Fibroblast of pulmonary artery (primary cell): ENCODE data around the gene RRP36.

Source experiments
- DNase-seq: peaks from one replicate; pipeline ENCODE4 v3.0.0-alpha.2; 2010; ENCODE audit warnings: low read depth
- H3K4me3 ChIP-seq: replicated peaks from 2 replicates; pipeline ENCODE4 v1.5.1; 2011; ENCODE audit warnings: low read depth, mild to moderate bottlenecking, control low read depth, low read length, moderate library complexity
- TF ChIP-seq, protein P1 (sequence below): IDR thresholded peaks from 2 replicates; pipeline ENCODE4 v1.5.1; 2011; ENCODE audit warnings: mild to moderate bottlenecking, control low read depth, low read length, inconsistent platforms; ENCODE audit errors: missing control alignments

The RRP36 gene

DNA sequence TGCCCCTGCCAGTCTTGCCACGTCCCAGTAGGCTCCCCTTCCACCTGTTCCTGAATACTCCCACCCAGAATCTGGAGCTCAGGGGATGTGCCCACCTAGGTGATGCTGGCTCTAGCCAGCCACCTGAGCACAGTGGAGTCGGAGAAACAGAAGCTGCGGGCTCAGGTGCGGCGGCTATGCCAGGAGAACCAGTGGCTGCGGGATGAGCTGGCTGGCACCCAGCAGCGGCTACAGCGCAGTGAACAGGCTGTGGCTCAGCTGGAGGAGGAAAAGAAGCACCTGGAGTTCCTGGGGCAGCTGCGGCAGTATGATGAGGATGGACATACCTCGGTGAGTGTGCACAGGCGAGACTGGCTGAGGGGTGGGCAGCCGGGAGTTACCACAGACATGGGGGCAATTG, 41.4 kb downstream of the RRP36 start:
- no peak for DNase-seq
- TF ChIP-seq, protein P1, sequence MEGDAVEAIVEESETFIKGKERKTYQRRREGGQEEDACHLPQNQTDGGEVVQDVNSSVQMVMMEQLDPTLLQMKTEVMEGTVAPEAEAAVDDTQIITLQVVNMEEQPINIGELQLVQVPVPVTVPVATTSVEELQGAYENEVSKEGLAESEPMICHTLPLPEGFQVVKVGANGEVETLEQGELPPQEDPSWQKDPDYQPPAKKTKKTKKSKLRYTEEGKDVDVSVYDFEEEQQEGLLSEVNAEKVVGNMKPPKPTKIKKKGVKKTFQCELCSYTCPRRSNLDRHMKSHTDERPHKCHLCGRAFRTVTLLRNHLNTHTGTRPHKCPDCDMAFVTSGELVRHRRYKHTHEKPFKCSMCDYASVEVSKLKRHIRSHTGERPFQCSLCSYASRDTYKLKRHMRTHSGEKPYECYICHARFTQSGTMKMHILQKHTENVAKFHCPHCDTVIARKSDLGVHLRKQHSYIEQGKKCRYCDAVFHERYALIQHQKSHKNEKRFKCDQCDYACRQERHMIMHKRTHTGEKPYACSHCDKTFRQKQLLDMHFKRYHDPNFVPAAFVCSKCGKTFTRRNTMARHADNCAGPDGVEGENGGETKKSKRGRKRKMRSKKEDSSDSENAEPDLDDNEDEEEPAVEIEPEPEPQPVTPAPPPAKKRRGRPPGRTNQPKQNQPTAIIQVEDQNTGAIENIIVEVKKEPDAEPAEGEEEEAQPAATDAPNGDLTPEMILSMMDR: no peak
- H3K4me3 ChIP-seq: no peak overlapping the region

DNA sequence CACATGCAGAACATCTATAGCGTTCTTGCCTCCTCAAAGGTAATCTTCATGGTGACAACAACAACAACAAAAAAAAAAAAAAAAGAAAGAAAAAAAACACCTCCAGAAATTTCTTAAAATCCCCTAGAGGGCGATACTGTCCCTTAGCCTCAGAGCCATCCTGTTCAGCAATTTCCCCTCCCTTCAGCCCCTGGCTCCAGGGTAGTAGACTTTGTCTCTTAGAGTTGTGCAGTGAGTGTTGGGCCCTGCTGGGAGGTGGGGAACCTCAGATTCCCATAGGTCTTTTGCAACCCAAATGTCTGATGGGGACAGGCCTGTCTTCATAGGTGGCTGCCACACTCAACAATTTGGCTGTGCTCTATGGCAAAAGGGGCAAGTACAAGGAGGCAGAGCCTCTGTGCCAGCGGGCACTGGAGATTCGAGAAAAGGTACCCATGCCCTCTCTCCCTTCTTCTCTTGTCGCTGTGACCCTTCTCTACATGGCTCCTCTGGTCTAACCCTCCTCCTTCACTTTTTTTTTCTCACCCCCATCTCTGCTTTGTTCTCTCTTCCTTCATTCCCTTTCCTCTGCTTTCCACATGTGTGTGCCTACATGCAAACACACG, 48.7 kb downstream of the RRP36 start:
- TF ChIP-seq, protein P1: peak; percentile 64
- H3K4me3 ChIP-seq: no peak overlapping the region
- peak; percentile 86 for DNase-seq

DNA sequence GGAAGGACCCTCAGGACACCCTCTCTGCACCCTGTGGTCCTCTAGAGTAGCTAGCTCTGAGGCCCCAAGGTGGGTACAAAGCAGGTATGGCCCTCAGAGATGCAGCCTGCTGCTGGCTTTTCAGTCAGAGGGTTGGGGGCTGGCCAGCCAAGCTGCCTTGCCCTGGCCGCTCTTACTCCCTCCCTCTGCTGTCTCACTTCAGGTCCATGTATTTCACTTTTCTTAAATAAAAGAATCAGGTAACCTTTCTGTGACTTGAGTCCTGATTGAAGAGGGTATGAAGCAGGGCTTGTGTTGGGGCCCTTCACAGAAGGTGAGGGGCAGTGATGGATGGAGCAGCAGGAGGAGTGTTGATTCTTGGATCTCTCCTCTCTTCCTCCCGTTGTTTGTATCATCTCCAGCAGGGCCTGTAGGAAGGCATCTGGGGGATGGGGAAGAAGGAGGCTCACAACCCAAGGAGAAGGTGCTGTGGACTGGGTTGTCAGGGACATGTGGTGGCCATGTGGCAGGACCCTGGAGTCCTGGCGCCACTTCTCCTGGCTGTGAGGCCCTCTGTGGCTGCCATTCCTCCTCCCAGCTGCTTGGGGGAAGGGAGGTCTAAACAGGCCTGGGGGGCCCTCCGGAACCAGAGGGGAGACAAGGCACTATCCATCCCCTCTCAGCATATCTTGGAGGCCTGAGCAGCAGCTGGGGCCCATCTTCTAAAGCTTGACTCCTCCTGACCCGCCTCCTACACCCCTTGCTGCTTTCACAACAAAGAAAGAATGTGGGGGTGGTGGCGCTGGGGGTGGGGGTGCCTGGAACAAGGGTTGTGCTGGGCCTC, 53.6 kb downstream of the RRP36 start:
- H3K4me3 ChIP-seq: peak overlapping the region; percentile 56
- TF ChIP-seq, protein P1: no peak
- peak; percentile 88 for DNase-seq

DNA sequence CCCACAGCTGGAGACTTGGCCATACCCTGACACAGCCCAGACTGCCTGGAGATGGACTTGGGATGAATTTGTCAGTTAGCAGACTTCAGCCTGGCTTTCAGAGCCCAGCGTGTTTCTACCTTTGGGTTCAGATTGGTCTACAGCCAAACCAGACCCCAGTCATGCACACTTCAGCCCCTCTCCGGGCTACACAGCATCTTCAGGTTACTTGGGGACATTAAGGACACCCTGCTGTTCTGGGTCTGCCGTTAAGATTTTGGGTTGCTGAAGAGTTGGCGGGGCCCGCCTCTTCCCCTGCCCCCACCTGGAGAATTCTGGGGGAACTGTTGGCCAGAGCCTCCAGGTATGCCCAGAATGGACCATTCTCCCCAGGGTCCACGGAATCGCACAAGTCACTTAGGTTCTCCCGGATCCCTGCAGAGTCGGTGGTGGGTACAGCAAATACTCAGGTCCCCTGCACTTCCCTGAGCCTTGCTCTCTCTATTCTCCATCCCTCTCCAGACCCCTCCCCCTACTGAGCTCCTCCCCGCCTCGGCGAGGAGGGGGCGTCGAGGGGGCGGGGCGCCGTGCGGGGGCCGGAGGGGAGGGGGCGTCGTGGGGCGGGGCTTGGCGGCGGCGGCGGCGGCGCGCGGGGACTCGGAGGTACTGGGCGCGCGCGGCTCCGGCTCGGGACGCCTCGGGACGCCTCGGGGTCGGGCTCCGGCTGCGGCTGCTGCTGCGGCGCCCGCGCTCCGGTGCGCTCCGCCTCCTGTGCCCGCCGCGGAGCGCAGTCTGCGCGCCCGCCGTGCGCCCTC, 54.4 kb downstream of the RRP36 start, which contains the start of gene PTK7:
Gene PTK7, plus strand, starts transcription at position 645 of the 794 bp plus-strand sequence. CDS start 175 bp downstream, outside the sequence.
- DNase-seq: peak; percentile 59
- TF ChIP-seq, protein P1: no peak
- H3K4me3 ChIP-seq: peak within 1 kb of the TSS; percentile 81

DNA sequence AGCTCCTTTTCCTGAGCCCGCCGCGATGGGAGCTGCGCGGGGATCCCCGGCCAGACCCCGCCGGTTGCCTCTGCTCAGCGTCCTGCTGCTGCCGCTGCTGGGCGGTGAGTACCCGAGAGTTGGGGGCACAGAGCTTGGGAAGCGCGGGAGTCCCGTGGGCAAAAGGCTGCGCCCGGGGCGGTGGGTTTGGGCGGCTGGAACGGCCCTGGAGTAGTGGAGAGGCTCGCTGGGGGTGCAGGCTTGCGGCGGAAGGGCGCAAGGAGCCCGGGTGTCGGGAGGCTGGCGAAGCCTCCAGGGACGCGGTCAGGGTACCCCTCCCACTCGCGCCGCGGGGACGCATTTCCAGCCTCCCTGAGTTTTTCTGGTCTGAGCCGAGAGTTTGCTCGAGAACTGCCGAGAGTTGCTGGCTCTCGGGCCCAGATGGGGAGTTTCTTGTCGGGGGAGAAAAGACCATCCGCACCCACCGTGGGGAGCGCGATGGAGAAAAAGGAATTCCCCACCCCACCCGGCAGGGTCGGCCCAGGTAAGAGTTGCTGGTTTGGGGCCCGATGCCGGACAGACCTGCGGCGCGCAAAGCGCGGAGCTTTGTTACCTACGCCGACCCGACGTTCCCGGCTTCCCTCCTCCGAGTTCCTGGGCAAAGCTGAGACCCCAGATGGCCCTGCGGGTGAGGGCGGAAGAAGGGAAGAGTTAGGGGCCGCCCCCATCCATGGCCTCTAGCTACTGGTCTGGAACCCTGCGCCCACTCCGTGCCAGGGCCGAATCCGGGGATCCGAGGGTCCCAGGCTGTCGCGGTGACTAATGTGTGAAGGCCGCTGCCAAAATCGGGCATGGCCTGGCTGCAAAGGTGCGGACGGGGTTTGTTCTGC, 55.3 kb downstream of the RRP36 start:
- TF ChIP-seq, protein P1: no peak
- H3K4me3 ChIP-seq: peak overlapping the region; percentile 81
- DNase-seq: peak; percentile 44

DNA sequence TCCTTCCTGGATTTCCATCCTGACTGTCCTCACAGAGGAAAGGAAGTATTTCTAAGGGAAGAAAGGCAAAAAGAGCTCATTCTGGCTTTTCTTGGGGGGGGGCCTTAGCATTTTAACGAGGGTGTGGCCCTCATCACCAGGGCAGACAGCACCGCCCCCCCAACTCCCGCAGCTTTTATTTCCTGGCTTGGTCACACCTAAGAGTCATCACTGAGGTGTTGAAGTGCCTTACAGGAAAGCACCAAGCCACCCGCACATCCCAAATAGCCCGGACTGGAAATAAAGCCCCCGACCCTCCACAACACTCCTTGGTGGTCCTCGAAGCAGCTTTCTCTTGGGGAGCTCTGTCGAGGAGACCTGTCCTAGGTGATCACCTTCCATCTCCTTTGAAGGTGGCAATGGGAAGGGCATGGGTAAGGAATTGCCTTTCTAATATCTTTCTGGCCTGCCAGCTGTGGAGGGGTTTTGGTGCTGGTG, 55.9 kb downstream of the RRP36 start:
- no peak for DNase-seq
- peak overlapping the region; percentile 81 for H3K4me3 ChIP-seq
- TF ChIP-seq, protein P1: no peak
